Thoracic aorta (tissue), 2 donors: ENCODE results near the gene NXNL2. TPM values are rescaled to one million over a fixed set of nuclear protein-coding genes. Genes with fewer than 3 reads are reported as not detected.

Experiments used
- ATAC-seq: fragments of 150-250 bp; one replicate; pipeline ENCODE4 v1.8.0; 2017; ENCODE audit warnings: low read depth; ENCODE audit not compliant: insufficient number of reproducible peaks, low FRiP score
- DNase-seq: peaks from one replicate; pipeline ENCODE4 v3.0.0-alpha.2; 2020; ENCODE audit warnings: low spot score
- H3K27ac ChIP-seq, 2 donors: fragments of 200-600 bp; sonication (generic); 1 replicate in 1 of 2; 2 replicates in 1 of 2; pipeline ENCODE4 v1.5.1; 2016; ENCODE audit warnings: mild to moderate bottlenecking in 2 of 2, moderate library complexity in 2 of 2
- H3K27me3 ChIP-seq: fragments of 200-600 bp; sonication (generic); replicated peaks from 2 replicates; pipeline ENCODE4 v1.6.0; 2016; ENCODE audit warnings: mild to moderate bottlenecking; ENCODE audit not compliant: insufficient read depth
- H3K36me3 ChIP-seq: fragments of 200-600 bp; sonication (generic); one replicate; pipeline ENCODE4 v1.5.1; 2016
- H3K4me1 ChIP-seq, 2 donors: fragments of 200-600 bp; sonication (generic); 1 replicate in 1 of 2; 2 replicates in 1 of 2; pipeline versions ENCODE4 v1.5.1 to v1.6.0; 2016; ENCODE audit warnings: low read depth in 2 of 2, mild to moderate bottlenecking in 1 of 2; ENCODE audit not compliant: control insufficient read depth in 1 of 2
- H3K4me3 ChIP-seq: fragments of 200-600 bp; sonication (generic); 2 replicates; pipeline ENCODE4 v1.5.1; 2016; ENCODE audit warnings: mild to moderate bottlenecking
- H3K9me3 ChIP-seq: fragments of 200-600 bp; sonication (generic); 2 replicates; pipeline ENCODE4 v1.5.1; 2016
- CTCF ChIP-seq: fragments of 200-600 bp; sonication (generic); IDR thresholded peaks from one replicate; pipeline ENCODE4 v1.5.1; 2019; ENCODE audit warnings: antibody characterized with exemption
- total RNA-seq, 2 donors: library from RNA; depleted of rRNA; stranded (reverse); fragments of >200 nt; gene quantifications; one replicate each; pipeline versions ENCODE4 v1.1.0 to v1.2.3, GENCODE V29; 2016

Gene NXNL2
- total RNA-seq, 2 donors from 2014 or later, result 1.8 TPM; not detected in 1

GRCh38 chr9:88524911-88525310 is 10.1 kb upstream of the NXNL2 start:
- no peaks in the 10 kb centered on the region for H3K27me3 ChIP-seq
- no peak for ATAC-seq
- no peak for DNase-seq
- no peaks in the 10 kb centered on the region for H3K36me3 ChIP-seq
- no peak overlapping the region for H3K27ac ChIP-seq
- H3K4me1 ChIP-seq, result peaks cover 0 to 11% of the 10 kb centered on the region in 2 donors
- no peaks in the 10 kb centered on the region for H3K9me3 ChIP-seq
- no peak overlapping the region for H3K4me3 ChIP-seq
- no peak for TF ChIP-seq CTCF

DNA sequence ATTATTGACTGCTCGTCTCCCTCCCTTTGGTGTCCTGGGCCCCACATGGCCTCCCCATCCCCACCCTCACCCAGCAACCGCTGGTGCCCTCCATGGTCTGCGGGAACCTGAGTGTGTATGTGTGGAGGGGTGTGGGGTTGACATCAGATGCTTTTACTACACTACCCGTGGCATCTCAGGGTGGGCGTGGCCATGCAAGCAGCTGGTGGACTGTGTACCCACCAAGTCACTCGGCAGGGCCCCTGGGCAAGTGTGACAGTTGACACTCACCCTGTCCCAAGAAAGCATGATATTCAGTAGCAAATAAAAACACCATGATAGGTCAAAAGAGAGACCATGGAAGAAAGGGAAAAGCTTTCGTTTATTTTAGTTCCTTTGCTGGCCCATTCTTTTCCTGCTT is 7.4 kb upstream of the NXNL2 start:
- no peak overlapping the region for H3K27ac ChIP-seq

GRCh38 chr9:88528080-88528790 is 6.7 kb upstream of the NXNL2 start:
- Histone ChIP-seq H3K4me3 (no peak overlapping the region), H3K27me3 (no peaks in the 10 kb centered on the region), H3K4me1 (peaks cover 0 to 29% of the 10 kb centered on the region in 2 donors), H3K27ac (no peak overlapping the region), H3K9me3 (no peaks in the 10 kb centered on the region), H3K36me3 (no peaks in the 10 kb centered on the region)
- no peak for TF ChIP-seq CTCF
- ATAC-seq, result no peak
- DNase-seq, result no peak

More for the DNA sequence above, 7.4 kb upstream of the NXNL2 start:
- Histone ChIP-seq H3K36me3 (no peaks in the 10 kb centered on the region), H3K27me3 (no peaks in the 10 kb centered on the region), H3K4me1 (peaks cover 0 to 29% of the 10 kb centered on the region in 2 donors), H3K9me3 (no peaks in the 10 kb centered on the region), H3K4me3 (no peak overlapping the region)
- ATAC-seq, result no peak
- no peak for TF ChIP-seq CTCF
- DNase-seq, result no peak

GRCh38 chr9:88529496-88529895 is 5.5 kb upstream of the NXNL2 start:
- ATAC-seq (no peak), DNase-seq (no peak)
- peak overlapping the region; percentile 58 to 75 for H3K27ac ChIP-seq
- H3K9me3 ChIP-seq, result no peaks in the 10 kb centered on the region
- no peak for TF ChIP-seq CTCF
- H3K36me3 ChIP-seq, result no peaks in the 10 kb centered on the region
- no peaks in the 10 kb centered on the region for H3K27me3 ChIP-seq
- H3K4me1 ChIP-seq, result peaks cover 0 to 29% of the 10 kb centered on the region in 2 donors
- H3K4me3 ChIP-seq, result no peak overlapping the region

GRCh38 chr9:88530051-88530450 is 4.9 kb upstream of the NXNL2 start:
- no peak for TF ChIP-seq CTCF
- no peak for ATAC-seq
- Histone ChIP-seq H3K9me3 (no peaks in the 10 kb centered on the region), H3K27ac (peak overlapping the region; percentile 58 to 75), H3K36me3 (no peaks in the 10 kb centered on the region), H3K4me3 (no peak overlapping the region), H3K4me1 (peaks cover 0 to 30% of the 10 kb centered on the region in 2 donors), H3K27me3 (no peaks in the 10 kb centered on the region)
- DNase-seq, result no peak
